SK-N-SH treated with all-trans-retinoic acid at 6 μM for 48 hours (cell line): ENCODE measurements around the gene TNFRSF1B.

Source experiments
- CSDC2 ChIP-seq: fragments of 250-450 bp; sonication (Bioruptor Pico); IDR thresholded peaks from 2 replicates; pipeline ENCODE4 v1.5.0; 2020; ENCODE audit warnings: mild to moderate bottlenecking, moderate library complexity
- ISL1 ChIP-seq: fragments of 250-450 bp; sonication (Bioruptor Pico); IDR thresholded peaks from 2 replicates; pipeline ENCODE4 v2.1.2; 2022; ENCODE audit warnings: mild to moderate bottlenecking, moderate library complexity
- OSR1 ChIP-seq: fragments of 250-450 bp; sonication (Bioruptor Pico); IDR thresholded peaks from 2 replicates; pipeline ENCODE4 v1.8.0; 2022; ENCODE audit warnings: moderate library complexity, mild to moderate bottlenecking, inconsistent platforms
- PPARA ChIP-seq: fragments of 250-450 bp; sonication (Bioruptor Pico); IDR thresholded peaks from 2 replicates; pipeline ENCODE4 v1.5.0; 2020; ENCODE audit warnings: mild to moderate bottlenecking, borderline replicate concordance
- ZFP30 ChIP-seq: fragments of 450-650 bp; formaldehyde crosslinking; IDR thresholded peaks from 2 replicates; pipeline ENCODE4 v1.5.0; 2022; ENCODE audit warnings: mild to moderate bottlenecking, moderate library complexity
- ZNF8 ChIP-seq: fragments of 450-650 bp; formaldehyde crosslinking; IDR thresholded peaks from 2 replicates; pipeline ENCODE4 v1.5.0; 2020; ENCODE audit warnings: mild to moderate bottlenecking, moderate library complexity
- TF ChIP-seq, protein P1 (sequence below): fragments of 250-450 bp; sonication (Bioruptor Pico); IDR thresholded peaks from 2 replicates; pipeline ENCODE4 v1.5.1; 2020; ENCODE audit warnings: low read depth, mild to moderate bottlenecking, moderate library complexity
- TF ChIP-seq, protein P2 (sequence below): fragments of 250-450 bp; sonication (Bioruptor Pico); IDR thresholded peaks from 2 replicates; pipeline ENCODE4 v1.8.0; 2021; ENCODE audit warnings: low read depth, mild to moderate bottlenecking, moderate library complexity, borderline replicate concordance
- TF ChIP-seq, protein P3 (sequence below): fragments of 250-450 bp; sonication (Bioruptor Pico); IDR thresholded peaks from 2 replicates; pipeline ENCODE4 v1.8.0; 2020; ENCODE audit warnings: mild to moderate bottlenecking, moderate library complexity, borderline replicate concordance
- TF ChIP-seq, protein P4 (sequence below): fragments of 250-450 bp; sonication (Bioruptor Pico); IDR thresholded peaks from 2 replicates; pipeline ENCODE4 v1.5.1; 2021; ENCODE audit warnings: mild to moderate bottlenecking, moderate library complexity

DNA sequence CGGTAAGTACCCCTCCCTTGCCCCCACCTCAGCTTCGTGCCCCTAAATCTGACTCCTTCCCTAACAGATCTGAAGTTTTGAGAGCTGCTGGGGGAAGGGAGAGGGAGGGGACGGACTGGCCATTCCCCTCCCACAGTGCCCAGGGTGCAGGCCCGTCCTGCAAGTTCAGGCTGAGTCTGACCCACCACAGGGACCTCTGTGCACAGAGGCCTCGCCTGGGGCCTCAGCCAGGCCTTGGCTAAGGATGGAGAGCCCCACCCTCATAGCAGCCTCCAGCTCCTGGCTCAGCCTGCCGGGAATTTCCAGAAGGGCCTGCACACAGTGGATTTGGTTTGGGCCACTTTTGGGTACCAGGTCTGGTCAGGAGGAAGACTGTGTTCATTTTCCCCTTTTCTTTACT lies 31.2 kb upstream of the TNFRSF1B start:
- TF ChIP-seq, protein P1, sequence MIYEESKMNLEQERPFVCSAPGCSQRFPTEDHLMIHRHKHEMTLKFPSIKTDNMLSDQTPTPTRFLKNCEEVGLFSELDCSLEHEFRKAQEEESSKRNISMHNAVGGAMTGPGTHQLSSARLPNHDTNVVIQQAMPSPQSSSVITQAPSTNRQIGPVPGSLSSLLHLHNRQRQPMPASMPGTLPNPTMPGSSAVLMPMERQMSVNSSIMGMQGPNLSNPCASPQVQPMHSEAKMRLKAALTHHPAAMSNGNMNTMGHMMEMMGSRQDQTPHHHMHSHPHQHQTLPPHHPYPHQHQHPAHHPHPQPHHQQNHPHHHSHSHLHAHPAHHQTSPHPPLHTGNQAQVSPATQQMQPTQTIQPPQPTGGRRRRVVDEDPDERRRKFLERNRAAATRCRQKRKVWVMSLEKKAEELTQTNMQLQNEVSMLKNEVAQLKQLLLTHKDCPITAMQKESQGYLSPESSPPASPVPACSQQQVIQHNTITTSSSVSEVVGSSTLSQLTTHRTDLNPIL (CRISPR knock-in tag), result no peak
- no peak for TF ChIP-seq OSR1 (CRISPR knock-in tag)
- TF ChIP-seq, protein P2, sequence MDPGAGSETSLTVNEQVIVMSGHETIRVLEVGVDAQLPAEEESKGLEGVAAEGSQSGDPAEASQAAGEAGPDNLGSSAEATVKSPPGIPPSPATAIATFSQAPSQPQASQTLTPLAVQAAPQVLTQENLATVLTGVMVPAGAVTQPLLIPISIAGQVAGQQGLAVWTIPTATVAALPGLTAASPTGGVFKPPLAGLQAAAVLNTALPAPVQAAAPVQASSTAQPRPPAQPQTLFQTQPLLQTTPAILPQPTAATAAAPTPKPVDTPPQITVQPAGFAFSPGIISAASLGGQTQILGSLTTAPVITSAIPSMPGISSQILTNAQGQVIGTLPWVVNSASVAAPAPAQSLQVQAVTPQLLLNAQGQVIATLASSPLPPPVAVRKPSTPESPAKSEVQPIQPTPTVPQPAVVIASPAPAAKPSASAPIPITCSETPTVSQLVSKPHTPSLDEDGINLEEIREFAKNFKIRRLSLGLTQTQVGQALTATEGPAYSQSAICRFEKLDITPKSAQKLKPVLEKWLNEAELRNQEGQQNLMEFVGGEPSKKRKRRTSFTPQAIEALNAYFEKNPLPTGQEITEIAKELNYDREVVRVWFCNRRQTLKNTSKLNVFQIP (CRISPR knock-in tag), result no peak
- TF ChIP-seq, protein P3, sequence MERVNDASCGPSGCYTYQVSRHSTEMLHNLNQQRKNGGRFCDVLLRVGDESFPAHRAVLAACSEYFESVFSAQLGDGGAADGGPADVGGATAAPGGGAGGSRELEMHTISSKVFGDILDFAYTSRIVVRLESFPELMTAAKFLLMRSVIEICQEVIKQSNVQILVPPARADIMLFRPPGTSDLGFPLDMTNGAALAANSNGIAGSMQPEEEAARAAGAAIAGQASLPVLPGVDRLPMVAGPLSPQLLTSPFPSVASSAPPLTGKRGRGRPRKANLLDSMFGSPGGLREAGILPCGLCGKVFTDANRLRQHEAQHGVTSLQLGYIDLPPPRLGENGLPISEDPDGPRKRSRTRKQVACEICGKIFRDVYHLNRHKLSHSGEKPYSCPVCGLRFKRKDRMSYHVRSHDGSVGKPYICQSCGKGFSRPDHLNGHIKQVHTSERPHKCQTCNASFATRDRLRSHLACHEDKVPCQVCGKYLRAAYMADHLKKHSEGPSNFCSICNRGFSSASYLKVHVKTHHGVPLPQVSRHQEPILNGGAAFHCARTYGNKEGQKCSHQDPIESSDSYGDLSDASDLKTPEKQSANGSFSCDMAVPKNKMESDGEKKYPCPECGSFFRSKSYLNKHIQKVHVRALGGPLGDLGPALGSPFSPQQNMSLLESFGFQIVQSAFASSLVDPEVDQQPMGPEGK, result no peak
- no peak for TF ChIP-seq ZNF8 (CRISPR knock-in tag)
- no peak for TF ChIP-seq ISL1 (CRISPR knock-in tag)
- no peak for TF ChIP-seq ZFP30 (CRISPR knock-in tag)
- TF ChIP-seq PPARA (CRISPR knock-in tag), result no peak
- TF ChIP-seq, protein P4, sequence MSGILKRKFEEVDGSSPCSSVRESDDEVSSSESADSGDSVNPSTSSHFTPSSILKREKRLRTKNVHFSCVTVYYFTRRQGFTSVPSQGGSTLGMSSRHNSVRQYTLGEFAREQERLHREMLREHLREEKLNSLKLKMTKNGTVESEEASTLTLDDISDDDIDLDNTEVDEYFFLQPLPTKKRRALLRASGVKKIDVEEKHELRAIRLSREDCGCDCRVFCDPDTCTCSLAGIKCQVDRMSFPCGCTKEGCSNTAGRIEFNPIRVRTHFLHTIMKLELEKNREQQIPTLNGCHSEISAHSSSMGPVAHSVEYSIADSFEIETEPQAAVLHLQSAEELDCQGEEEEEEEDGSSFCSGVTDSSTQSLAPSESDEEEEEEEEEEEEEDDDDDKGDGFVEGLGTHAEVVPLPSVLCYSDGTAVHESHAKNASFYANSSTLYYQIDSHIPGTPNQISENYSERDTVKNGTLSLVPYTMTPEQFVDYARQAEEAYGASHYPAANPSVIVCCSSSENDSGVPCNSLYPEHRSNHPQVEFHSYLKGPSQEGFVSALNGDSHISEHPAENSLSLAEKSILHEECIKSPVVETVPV (CRISPR knock-in tag), result no peak
- TF ChIP-seq CSDC2 (CRISPR knock-in tag), result no peak
